DOHH2 (cell line): Measurements from ENCODE around the gene FSTL4.

Experiments
- H3F3A ChIP-seq: fragments of 200-600 bp; sonication (generic), shearing (Covaris generic); 2 replicates; pipeline ENCODE4 v1.6.0; 2016; ENCODE audit warnings: antibody characterized with exemption, mild to moderate bottlenecking; ENCODE audit not compliant: control insufficient read depth, insufficient read depth
- H3K27ac ChIP-seq: fragments of 200-600 bp; sonication (generic); 2 replicates; pipeline ENCODE4 v1.5.1; 2014; ENCODE audit warnings: low read depth, mild to moderate bottlenecking, low read length, moderate library complexity
- H3K27me3 ChIP-seq: fragments of 200-600 bp; sonication (generic); 2 replicates; pipeline ENCODE4 v1.6.1; 2014; ENCODE audit warnings: mild to moderate bottlenecking, low read length, mixed read lengths; ENCODE audit not compliant: control insufficient read depth
- H3K36me3 ChIP-seq: fragments of 200-600 bp; sonication (generic); 2 replicates; pipeline ENCODE4 v1.6.1; 2014; ENCODE audit warnings: mild to moderate bottlenecking, low read length, moderate library complexity, mixed read lengths; ENCODE audit not compliant: control insufficient read depth
- H3K4me1 ChIP-seq: fragments of 200-600 bp; sonication (generic); 2 replicates; pipeline ENCODE4 v1.6.1; 2014; ENCODE audit warnings: mild to moderate bottlenecking, low read length, mixed read lengths; ENCODE audit not compliant: control insufficient read depth
- H3K4me2 ChIP-seq: fragments of 200-600 bp; sonication (generic); 2 replicates; pipeline ENCODE4 v1.6.0; 2014; ENCODE audit warnings: mild to moderate bottlenecking, low read length, moderate library complexity
- H3K4me3 ChIP-seq: fragments of 200-600 bp; sonication (generic); 2 replicates; pipeline ENCODE4 v1.5.1; 2014; ENCODE audit warnings: mild to moderate bottlenecking, low read length, mixed read lengths
- H3K79me2 ChIP-seq: fragments of 200-600 bp; sonication (generic); 2 replicates; pipeline ENCODE4 v1.6.1; 2014; ENCODE audit warnings: mild to moderate bottlenecking, low read length, mixed read lengths; ENCODE audit not compliant: control insufficient read depth
- H3K9me2 ChIP-seq: fragments of 200-600 bp; sonication (generic); replicated peaks from 2 replicates; pipeline ENCODE4 v1.6.1; 2014; ENCODE audit warnings: mild to moderate bottlenecking, low read length, mixed read lengths; ENCODE audit not compliant: control insufficient read depth
- H3K9me3 ChIP-seq: fragments of 200-600 bp; sonication (generic); 2 replicates; pipeline ENCODE4 v1.6.1; 2014; ENCODE audit warnings: antibody characterized with exemption, low read length, mixed read lengths; ENCODE audit not compliant: control insufficient read depth, insufficient read depth
- H4K20me1 ChIP-seq: fragments of 200-600 bp; sonication (generic); 2 replicates; pipeline ENCODE4 v1.6.0; 2014; ENCODE audit warnings: low read depth, mild to moderate bottlenecking, antibody characterized with exemption, low read length, moderate library complexity; ENCODE audit not compliant: control insufficient read depth, insufficient read depth
- CTCF ChIP-seq: fragments of 200-600 bp; sonication (generic); IDR thresholded peaks from one replicate; pipeline ENCODE4 v1.5.1; 2014; ENCODE audit warnings: antibody characterized with exemption, mild to moderate bottlenecking, low read depth, low read length; ENCODE audit not compliant: poor library complexity, severe bottlenecking
- EZH2phosphoT487 ChIP-seq: fragments of 200-600 bp; sonication (generic); IDR thresholded peaks from 2 replicates; pipeline ENCODE4 v1.6.1; 2017; ENCODE audit warnings: borderline replicate concordance, mild to moderate bottlenecking, antibody characterized with exemption, low read length, moderate library complexity, mixed read lengths

The FSTL4 gene

GRCh38 chr5:133474851-133475590, 137.3 kb downstream of the FSTL4 start:
- no peaks in the 10 kb centered on the region for H3K79me2 ChIP-seq
- no peak overlapping the region for H3K4me3 ChIP-seq
- H3K27ac ChIP-seq, result no peak overlapping the region
- no peaks in the 10 kb centered on the region for H3K9me3 ChIP-seq
- no peak overlapping the region for H3K4me2 ChIP-seq
- H3K4me1 ChIP-seq, result no peaks in the 10 kb centered on the region
- TF ChIP-seq EZH2phosphoT487 (no peak), CTCF (no peak)
- no peaks in the 10 kb centered on the region for H3K36me3 ChIP-seq
- H4K20me1 ChIP-seq, result no peaks in the 10 kb centered on the region
- peaks cover 18% of the 10 kb centered on the region for H3K27me3 ChIP-seq
- no peaks in the 10 kb centered on the region for H3F3A ChIP-seq
- no peaks in the 10 kb centered on the region for H3K9me2 ChIP-seq

GRCh38 chr5:133473291-133473690, 139.1 kb downstream of the FSTL4 start:
- Histone ChIP-seq H3K27me3 (peaks cover 20% of the 10 kb centered on the region), H3K36me3 (no peaks in the 10 kb centered on the region), H3K4me3 (no peak overlapping the region), H3K4me2 (no peak overlapping the region), H3K27ac (no peak overlapping the region), H4K20me1 (no peaks in the 10 kb centered on the region), H3F3A (no peaks in the 10 kb centered on the region), H3K4me1 (no peaks in the 10 kb centered on the region), H3K9me2 (no peaks in the 10 kb centered on the region), H3K79me2 (no peaks in the 10 kb centered on the region), H3K9me3 (no peaks in the 10 kb centered on the region)
- TF ChIP-seq CTCF, result no peak
- TF ChIP-seq EZH2phosphoT487, result no peak

- Histone ChIP-seq H3K27ac (no peak overlapping the region), H4K20me1 (no peaks in the 10 kb centered on the region), H3K27me3 (peaks cover 20% of the 10 kb centered on the region), H3K36me3 (no peaks in the 10 kb centered on the region), H3K9me2 (no peaks in the 10 kb centered on the region), H3K79me2 (no peaks in the 10 kb centered on the region), H3F3A (no peaks in the 10 kb centered on the region), H3K4me3 (no peak overlapping the region), H3K4me2 (no peak overlapping the region), H3K4me1 (no peaks in the 10 kb centered on the region), H3K9me3 (no peaks in the 10 kb centered on the region)
- TF ChIP-seq EZH2phosphoT487 (no peak), CTCF (no peak)
These were observed 139.5 kb downstream of the FSTL4 start for GRCh38 chr5:133472829-133473228.
